Islet of Langerhans (tissue), 1 donor: ENCODE data around the gene P3R3URF.

ENCODE experiments used
- FAIRE-seq: peaks from one replicate; lab custom pipeline; 2011; peaks lifted over from hg19 to GRCh38; lab: Jason Lieb, UNC

Gene P3R3URF

GRCh38 chr1:46131712-46132528 lies 44.4 kb downstream of the P3R3URF start:
- no peak for FAIRE-seq

GRCh38 chr1:46131093-46131492 lies 45.2 kb downstream of the P3R3URF start:
- FAIRE-seq = no peak

- peak; percentile 27 for FAIRE-seq
Measured at GRCh38 chr1:46130606-46131005, 45.7 kb downstream of the P3R3URF start.

GRCh38 chr1:46130121-46130520 lies 46.2 kb downstream of the P3R3URF start:
- FAIRE-seq = peak; percentile 9

GRCh38 chr1:46128344-46128743 lies 47.9 kb downstream of the P3R3URF start:
- FAIRE-seq = no peak
